Measurements from ENCODE around the gene OR1E2.
"Not testable (repeated sequence)": the region's sequence is repeated elsewhere in the genome, so short reads cannot be mapped to it uniquely, and the experiment has no call there.

Gene OR1E2, protein sequence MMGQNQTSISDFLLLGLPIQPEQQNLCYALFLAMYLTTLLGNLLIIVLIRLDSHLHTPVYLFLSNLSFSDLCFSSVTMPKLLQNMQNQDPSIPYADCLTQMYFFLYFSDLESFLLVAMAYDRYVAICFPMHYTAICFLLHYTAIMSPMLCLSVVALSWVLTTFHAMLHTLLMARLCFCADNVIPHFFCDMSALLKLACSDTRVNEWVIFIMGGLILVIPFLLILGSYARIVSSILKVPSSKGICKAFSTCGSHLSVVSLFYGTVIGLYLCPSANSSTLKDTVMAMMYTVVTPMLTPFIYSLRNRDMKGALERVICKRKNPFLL

DNA sequence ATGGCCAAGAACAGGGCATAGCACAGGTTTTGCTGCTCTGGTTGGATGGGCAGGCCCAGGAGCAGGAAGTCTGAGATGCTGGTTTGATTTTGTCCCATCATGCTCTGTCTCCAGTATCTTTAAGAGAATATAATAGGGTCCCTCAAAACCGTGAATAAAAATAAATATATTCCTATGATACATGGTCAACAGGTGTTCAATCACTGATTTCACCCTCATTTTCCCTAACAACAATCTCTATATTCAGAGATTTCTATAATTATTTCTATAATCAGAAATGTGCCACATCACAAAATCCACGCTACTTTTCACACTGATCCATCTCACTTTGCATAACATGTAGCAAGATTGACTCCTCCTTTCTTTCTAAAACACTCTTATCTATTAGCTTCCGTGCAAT is at the start of gene OR1E2:
TSS of gene OR1E2 (minus strand) at position 101 of the 400 bp plus-strand sequence. CDS start at position 101, 0 bp downstream.
- no peak for DNase-seq (ENCODE audit: low read depth in 2 of 2)

DNA sequence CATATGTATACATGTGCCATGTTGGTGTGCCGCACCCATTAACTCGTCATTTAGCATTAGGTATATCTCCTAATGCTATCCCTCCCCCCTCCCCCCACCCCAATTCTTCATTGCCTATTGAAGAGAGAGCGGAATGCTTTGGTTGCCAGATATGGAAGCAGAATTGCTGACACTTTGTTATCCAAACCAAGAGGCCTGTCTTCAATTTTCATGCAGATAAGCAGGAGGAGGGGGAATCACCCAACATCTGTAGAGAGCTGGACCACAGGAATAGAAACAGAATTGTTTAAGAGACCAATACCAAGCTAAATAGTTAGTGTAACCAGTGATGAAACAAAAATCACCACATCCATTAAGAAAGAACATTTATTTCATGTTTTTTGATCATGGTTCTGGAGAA is 49.2 kb upstream of the OR1E2 start:
- DNase-seq (ENCODE audit: low read depth in 2 of 2), result no peak

DNA sequence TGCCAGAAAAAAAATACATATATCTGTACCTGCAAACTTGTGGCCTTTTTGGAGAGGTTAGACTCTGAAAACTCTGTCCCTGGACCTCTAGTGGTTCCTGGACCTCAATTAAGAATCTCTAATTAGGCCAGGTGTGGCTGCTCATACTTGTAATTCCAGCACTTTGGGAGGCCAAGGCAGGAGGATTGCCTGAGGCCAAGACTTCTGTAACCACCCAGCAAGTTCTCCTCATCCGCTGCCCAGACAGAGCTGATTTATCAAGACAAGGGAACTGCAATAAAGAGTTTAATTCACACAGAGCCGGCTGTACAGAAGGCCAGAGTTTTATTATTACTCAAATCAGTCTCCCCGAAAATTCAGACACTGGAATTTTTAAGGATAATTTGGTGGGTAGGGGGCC is 46.3 kb upstream of the OR1E2 start:
- DNase-seq (ENCODE audit: low read depth in 2 of 2), result no peak

DNA sequence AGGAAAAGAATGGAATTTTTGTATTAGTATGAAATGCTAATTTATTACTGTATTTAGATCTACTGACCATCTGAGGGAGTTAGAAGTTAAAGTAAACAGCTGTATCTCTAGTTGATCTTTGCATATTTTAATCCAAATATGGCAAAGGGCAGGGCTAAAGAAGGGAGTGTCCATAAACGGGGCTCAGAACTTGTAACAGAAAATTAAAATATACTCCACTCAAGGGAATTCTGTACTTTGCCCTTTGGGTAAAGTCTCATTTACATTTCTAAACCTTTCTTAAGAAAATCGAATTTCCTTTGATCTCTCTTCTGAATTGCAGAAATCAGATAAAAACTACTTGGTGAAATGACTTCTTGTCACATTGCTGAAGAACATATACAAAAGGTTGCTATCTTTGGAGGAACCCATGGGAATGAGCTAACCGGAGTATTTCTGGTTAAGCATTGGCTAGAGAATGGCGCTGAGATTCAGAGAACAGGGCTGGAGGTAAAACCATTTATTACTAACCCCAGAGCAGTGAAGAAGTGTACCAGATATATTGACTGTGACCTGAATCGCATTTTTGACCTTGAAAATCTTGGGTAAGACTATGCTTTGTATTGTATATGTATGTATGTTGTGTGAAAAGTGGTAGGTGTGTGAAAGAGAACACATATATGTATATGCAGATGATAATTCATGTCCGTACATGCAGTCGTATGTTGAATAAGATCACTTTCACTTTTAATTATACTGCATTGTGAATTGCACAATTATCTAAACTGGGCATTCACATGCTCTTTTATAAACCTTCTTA is 42.4 kb upstream of the OR1E2 start, which contains the start of gene ASPA:
TSS of gene ASPA (plus strand) at position 186 of the 799 bp plus-strand sequence. CDS start at position 349, 163 bp downstream.
- no peak for DNase-seq (ENCODE audit: low read depth in 2 of 2)

DNA sequence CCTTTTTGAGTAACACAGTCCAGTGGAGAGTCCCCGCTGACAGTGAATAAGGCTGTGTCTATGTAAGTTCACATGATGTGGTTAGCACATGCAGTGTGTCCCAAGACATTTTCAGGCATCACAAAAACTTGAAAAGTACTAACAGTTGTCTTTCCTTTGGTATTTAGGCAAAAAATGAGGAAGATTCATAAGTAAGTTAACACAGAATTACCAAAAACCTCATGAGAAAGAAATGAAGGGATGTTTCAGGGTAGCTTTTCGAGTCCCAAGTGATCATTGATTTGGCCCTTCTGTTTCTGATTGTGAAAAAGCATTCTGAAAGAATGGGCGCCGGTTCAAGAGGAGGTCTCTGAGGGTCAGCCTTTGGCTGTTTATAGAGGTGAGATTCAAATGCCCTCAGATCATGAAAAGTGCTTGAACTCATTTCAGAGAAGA is 41.6 kb upstream of the OR1E2 start:
- no peak for DNase-seq (ENCODE audit: low read depth in 2 of 2)

DNA sequence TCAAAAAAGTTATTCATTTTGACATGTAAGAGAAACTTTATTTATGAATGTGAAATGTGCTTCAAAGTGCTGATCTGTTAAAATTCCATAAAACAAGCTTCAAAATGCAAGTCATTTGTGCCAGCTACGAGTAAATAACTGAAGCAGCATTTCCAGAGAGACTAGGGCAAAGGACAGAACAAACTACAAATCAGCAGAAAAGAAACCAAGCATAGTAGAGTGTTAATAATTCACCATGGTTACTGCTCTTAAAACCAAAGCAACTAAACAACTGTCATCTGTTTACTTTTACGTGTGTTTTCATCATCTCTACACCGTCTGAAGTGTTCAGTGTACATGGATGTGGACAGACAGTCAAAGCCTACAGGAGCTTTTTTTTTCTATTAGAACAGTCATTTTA is 40.6 kb upstream of the OR1E2 start:
- DNase-seq (ENCODE audit: low read depth in 2 of 2), result no peak

DNA sequence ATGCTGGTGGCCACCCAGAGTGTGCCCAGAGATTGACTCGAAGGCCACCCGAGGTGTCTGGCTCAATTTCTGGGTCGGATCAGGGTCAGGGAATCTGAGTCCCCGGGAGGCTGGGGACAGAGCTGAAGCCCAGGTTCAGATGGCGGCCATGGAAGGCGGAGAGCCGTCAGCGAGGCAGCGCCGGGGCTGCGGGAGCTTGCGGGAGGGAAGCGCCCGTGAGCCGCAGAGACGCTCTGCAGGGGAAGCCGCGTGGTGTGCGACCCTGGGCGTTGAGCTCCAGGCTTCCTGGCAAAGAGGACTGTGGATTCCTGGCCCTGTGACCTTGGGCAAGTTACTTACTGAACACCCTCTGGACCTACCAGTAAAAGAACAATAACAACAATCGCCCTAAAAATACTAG is 38.5 kb upstream of the OR1E2 start:
- DNase-seq (ENCODE audit: low read depth in 2 of 2), result no peak

DNA sequence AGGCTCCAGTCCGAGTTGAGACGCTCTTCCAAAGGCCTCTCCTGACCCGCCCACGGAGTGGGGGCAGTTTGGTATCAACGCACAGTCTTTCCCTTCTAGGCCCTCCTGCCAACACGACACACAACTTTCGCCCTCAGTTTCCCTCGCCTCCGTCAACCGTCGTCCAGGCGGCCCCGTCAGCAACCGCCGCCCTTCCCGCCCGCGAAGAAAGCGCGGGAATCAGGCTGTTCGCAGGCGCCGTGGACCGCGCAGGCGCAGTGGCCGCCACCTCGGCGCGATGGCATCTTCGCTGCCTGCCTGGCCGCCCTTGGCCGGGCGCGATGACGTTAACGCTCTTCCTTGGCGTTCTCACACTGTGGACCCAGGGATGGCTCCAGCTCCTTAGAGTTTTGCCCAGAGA is 38.0 kb upstream of the OR1E2 start, which contains the start of gene SPATA22:
TSS of gene SPATA22 (minus strand) at position 221 of the 400 bp plus-strand sequence. CDS start 2,494 bp downstream, outside the sequence.
- DNase-seq (ENCODE audit: low read depth in 2 of 2), result no peak

DNA sequence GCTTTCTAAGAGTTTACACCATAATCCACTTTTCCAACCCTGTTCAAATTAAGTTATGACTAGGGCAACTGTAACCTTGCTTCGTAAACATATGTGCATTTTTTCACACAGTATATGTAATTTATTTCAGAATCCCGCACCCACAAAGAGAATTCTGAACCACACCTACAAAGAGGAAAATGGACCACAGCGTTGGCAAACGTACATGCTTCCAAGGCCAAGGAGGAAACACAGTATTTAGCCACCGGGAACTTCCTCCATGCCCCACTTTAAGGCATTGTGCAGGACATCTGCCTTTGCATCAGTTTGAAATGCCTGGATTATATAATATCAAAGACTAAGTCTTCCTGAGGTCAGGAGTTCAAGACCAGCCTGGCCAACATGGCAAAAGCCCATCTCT is 35.9 kb upstream of the OR1E2 start:
- DNase-seq (ENCODE audit: low read depth in 2 of 2), result no peak

DNA sequence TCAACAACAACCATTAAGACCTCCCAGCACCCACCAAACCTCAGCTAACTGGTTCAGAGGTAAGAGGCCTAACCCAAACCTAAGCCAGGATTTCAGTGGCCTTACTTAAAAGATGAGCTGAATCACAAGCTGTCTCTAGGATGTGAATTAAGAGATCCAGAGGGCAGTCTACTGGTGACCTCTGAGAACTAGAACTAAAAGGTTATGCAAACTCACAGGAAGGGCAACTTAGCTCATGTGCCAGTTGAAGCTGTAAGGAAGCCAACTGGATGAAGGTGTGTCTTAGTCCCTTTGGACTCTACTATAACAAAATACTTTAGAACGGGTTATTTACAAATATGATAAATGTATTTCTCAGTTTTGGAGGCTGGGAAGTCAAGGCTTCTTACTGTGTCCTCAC is 32.7 kb upstream of the OR1E2 start:
- DNase-seq (ENCODE audit: low read depth in 2 of 2), result not testable (repeated sequence)

DNA sequence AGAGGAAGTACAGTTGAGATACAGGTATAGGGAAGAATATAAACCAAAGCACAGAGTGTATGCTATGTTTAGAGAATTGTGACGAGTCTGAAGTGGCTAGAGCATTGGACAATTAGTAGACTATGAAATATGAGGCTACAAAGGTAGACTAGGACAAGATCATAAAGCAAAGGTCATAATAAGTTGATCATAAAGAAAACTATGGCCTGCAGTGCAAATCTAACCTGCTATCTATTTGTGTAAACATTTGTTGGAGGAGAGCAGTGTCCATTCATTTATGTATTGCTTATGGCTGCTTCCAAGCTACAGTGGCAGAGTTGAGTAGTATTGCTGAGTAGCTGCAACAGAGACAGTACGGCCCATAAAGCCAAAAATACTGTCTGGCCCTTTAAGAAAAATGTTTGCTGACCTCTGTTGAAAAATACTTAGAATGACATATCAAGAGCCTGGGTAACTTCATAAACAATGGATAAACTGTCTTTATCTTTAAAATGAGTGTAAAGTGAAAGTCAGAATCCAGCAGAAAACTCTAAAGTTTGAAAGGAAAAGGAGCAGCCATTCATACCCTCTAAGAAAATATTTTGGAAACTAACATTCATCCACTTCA is 14.5 kb upstream of the OR1E2 start:
- DNase-seq (ENCODE audit: low read depth in 2 of 2), result no peak

DNA sequence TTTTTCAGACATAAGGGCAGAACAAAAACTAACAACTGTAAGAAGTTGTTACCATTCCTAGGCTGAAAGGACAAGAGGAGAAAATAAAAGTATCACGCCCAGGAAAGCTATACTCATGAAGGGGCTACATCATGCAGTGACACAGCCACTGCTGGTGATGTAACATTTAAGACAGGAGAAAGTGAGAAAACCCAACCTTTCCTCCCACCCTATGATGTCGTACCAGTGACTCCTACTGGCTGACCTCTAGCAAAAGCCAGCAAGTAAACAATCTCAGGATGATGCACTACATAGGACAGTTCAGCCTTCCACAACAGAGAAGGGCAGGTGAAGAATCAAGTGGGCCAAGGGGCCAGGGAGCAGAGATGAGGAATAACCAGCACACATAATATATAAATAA is 14.0 kb upstream of the OR1E2 start:
- DNase-seq (ENCODE audit: low read depth in 2 of 2), result no peak

DNA sequence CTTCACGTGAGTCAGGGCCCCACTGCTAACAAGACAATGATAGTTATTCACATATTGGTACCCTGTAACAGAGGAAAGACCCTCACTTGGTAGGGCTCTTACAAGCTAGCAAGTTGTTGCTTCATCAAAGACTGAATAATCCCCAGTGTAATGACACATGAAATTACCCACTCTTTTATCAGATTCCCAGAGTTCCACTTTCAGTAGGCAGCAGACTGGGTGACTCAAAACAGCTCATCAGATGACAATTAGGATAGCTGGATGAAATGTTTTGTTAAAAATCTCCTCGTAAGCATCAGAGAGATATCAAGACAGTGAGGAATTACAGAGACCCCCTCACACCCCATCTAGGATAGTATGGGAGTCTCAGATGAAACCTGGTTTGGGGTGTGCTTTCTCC is 6.8 kb upstream of the OR1E2 start:
- DNase-seq (ENCODE audit: low read depth in 2 of 2), result no peak

DNA sequence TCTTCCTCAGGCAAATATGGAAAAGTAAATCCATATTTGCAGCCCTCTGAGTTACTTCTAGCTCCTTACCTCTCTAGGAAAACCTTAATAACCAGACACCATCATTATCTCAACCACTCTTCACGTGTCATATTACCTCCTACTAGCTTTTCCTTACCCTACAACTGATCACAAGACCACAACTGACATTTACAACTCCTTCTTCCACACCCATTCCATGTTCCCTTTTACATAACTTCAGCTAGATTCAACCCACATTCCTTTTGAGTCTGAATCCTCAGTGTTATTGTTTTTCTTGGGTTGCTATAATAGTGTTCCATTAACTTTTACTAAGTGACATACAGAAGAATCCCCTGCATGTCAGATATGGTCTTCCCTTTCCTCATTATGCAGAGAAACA is 4.7 kb upstream of the OR1E2 start:
- no peak for DNase-seq (ENCODE audit: low read depth in 2 of 2)

DNA sequence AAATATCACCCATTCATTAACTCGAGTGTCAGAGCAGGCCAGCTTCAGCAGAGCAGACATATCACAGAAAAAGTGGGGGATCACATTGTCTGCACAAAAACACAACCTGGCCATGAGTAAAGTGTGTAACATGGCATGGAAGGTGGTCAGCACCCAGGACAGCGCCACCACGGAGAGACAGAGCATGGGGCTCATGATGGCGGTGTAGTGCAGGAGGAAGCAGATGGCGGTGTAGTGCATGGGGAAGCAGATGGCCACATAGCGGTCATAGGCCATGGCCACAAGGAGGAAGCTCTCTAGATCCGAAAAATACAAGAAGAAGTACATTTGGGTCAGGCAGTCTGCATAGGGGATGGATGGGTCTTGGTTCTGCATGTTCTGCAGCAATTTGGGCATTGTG is 426 bp downstream of the OR1E2 start:
- DNase-seq (ENCODE audit: low read depth in 2 of 2), result not testable (repeated sequence)

DNA sequence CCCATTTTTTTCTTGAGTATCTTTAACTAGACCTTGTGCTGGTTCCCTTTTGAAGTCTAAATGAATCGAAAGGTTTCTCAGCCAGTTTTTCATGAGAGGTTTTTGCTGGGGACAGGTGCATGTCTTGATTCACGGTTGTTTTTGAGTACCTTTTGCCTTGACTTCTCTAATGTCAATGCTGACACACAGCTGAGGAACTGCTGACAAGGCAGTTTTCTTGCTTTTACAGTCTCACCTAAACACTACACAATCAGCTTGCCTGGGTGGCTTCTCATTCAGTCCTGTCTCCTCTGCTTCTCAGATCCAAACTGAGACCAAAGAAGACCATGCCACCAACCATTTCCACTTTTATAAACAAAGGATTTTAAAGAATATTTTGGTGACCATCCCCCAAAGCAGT is 15.4 kb downstream of the OR1E2 start:
- no peak for DNase-seq (ENCODE audit: low read depth in 2 of 2)

DNA sequence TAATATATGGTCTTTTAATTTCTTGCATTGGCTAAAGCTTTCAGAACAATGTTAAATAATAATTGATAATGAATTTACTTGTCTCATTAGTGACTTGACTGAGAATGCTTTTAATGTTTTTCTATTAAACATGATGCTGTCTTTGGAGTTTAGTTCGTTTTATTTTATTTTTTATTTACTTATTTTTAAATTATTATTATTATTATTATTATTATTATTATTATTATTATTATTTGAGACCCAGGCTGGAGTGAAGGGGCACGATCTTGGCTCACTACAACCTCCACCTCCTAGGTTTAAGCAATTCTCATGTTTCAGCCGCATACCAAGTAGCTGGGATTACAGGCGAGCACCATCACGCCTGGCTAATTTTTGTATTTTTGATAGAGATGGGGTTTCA is 18.0 kb downstream of the OR1E2 start:
- DNase-seq (ENCODE audit: low read depth in 2 of 2), result no peak

DNA sequence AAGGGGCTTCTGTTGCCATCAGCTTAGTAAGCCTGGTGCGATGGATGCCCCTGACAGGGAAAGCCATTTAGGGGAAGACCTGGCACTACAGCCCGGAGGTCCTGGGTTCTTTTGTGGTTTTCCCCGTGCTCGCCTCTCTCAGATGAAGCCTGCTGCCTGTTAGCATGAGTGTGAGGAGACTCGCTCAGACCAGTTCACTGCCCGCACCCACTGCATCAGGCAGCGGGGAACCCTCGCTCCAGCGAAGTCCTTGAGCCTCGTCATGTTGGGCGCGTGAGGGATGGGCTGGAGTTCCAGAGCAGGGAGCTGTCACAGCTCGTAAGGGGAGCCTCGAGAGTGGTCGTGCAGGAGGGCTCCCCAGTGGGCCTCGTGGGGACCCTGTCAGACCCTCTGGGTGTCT is 21.4 kb downstream of the OR1E2 start:
- DNase-seq (ENCODE audit: low read depth in 2 of 2), result not testable (repeated sequence)

DNA sequence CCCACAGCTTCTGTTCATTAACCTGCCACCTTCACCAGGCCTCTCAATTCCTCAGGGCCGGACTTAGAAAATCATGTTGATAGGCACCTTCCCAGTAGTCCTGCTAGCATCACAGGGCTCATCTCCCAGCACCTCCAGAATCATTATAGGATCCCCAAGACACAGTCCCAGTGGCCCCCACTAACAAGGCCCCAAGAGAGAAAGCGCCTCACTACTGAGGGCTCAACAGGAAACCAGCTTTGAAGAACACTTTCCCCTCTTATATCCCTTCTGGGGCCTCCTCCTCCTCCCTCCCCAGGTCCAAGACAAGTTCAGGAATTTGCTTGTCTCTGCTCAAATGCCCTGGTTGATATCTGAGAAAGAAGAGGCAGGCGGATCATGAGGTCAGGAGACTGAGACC is 22.6 kb downstream of the OR1E2 start, which contains the start of gene OR3A3:
TSS of gene OR3A3 (plus strand) at position 301 of the 400 bp plus-strand sequence.
- no peak for DNase-seq (ENCODE audit: low read depth in 2 of 2)

DNA sequence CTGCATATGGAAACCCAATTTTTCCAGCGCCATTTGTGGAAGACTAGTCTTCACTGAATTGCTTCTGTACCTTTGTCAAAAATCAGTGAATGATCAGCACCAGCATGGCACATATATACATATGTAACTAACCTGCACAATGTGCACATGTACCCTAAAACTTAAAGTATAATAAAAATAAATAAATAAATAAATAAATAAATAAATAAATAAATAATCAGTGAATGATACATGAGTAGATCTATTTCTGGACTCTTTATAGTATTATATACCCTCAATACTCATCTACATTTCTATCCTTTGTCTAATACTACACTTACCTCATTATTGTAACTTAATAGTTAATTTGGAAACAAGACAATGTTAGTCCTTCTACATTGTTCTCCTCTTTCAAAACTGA is 29.8 kb downstream of the OR1E2 start:
- not testable (repeated sequence) for DNase-seq (ENCODE audit: low read depth in 2 of 2)

DNA sequence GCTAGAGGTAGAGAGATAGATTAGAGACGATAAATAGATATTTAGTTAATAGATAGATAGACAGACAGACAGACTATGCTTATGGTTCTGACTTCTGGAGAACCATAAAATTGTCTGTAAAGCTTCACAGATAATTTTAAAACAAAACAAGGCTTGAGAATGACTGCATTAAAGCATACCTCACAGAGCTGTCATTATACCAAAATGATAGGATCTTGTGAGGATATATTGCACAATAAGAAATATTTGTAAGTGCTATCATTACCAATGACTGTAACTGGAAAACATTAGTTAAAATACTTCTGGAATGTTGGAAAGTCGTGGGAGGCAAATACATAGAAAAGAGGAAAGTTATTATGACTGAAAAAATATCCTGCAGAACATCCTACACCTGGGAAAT is 31.9 kb downstream of the OR1E2 start:
- no peak for DNase-seq (ENCODE audit: low read depth in 2 of 2)

DNA sequence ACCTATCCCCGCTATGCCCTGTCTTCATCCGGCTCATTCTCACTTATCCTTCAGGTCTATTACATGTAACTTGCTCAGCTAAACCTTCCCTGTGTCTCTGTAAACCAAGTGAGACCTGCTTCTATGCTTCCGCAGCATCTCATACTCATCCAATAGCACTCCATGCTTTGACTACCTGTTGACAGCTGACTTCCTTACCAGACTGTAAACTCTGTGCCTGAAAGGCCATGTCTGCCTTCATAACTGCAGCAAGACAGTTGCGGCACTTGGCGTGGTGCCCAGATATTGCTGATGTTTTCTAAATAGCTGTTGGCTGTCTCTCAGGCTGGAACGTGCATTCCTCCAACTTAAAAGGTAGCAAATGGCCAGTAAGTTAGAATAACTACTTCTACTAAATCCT is 33.6 kb downstream of the OR1E2 start:
- DNase-seq (ENCODE audit: low read depth in 2 of 2), result no peak

Data from stimulated activated CD8-positive, alpha-beta memory T cell treated with anti-CD3 and anti-CD28 coated beads, Interleukin-2, amount 100 ng/mL, for 1 hour (primary cell).